Endothelial cell of umbilical vein (primary cell): ENCODE measurements around the gene CAMKMT. TPM values are rescaled to one million over a fixed set of nuclear protein-coding genes. Genes with fewer than 3 reads are reported as not detected.

Experiments used
- BruUV-seq: library from RNA; stranded (reverse); fragments of 400-500 nt; replicated peaks from 2 replicates; lab custom pipeline; 2021; lab: Mats Ljungman, UMichigan
- CTCF ChIA-PET: fragments of 300-600, 350-600 bp; sonication (Branson Sonifier 250); formaldehyde crosslinking; loops from one replicate; lab custom pipeline; 2021; ENCODE audit warnings: antibody characterized with exemption, inconsistent platforms; lab: Charles Lee
- POLR2A ChIA-PET: fragments of 300-600, 350-600 bp; sonication (Branson Sonifier 250); formaldehyde crosslinking; loops from one replicate; lab custom pipeline; 2021; ENCODE audit warnings: antibody characterized with exemption, inconsistent platforms; lab: Charles Lee
- DNase-seq: peaks from one replicate; pipeline ENCODE4 v3.0.0-alpha.2; 2011; ENCODE audit warnings: low read depth, low spot score
- FAIRE-seq: peaks from 2 replicates; lab custom pipeline; 2011; peaks lifted over from hg19 to GRCh38; lab: Jason Lieb, UNC
- H2AFZ ChIP-seq: 2 replicates; pipeline ENCODE4 v1.6.0; 2012; ENCODE audit warnings: low read depth, low read length, control low read depth, inconsistent platforms
- H3K27ac ChIP-seq: 2 replicates; pipeline ENCODE4 v1.5.1; 2011; ENCODE audit warnings: low read depth, mild to moderate bottlenecking, control low read depth, low read length, moderate library complexity; ENCODE audit not compliant: insufficient read depth
- H3K27me3 ChIP-seq, 2 experiments: 2 replicates each; pipeline versions ENCODE4 v1.6.0 to v1.6.1; 2011; ENCODE audit warnings: low read length in 2 of 2, mixed read lengths in 1 of 2; ENCODE audit not compliant: control insufficient read depth in 2 of 2, insufficient read depth in 2 of 2
- H3K36me3 ChIP-seq, 2 experiments: 2 replicates in 1 of 2; 3 replicates in 1 of 2; pipeline ENCODE4 v1.5.1; 2011; ENCODE audit warnings: low read length in 2 of 2, mild to moderate bottlenecking in 1 of 2, moderate library complexity in 1 of 2; ENCODE audit not compliant: control insufficient read depth in 2 of 2, insufficient read depth in 2 of 2; ENCODE audit errors: extremely low read depth in 1 of 2
- H3K4me1 ChIP-seq: 3 replicates; pipeline ENCODE4 v1.5.1; 2011; ENCODE audit warnings: mild to moderate bottlenecking, low read length; ENCODE audit not compliant: control insufficient read depth, insufficient read depth; ENCODE audit errors: extremely low read depth
- H3K4me2 ChIP-seq: 2 replicates; pipeline ENCODE4 v1.6.1; 2011; ENCODE audit warnings: low read length, control low read depth, mixed read lengths; ENCODE audit not compliant: insufficient read depth
- H3K4me3 ChIP-seq, 3 experiments: fragments of 200-600 bp in 1 of 3; sonication (generic), shearing (Covaris generic) in 1 of 3; replicated peaks in 1 of 3; 2 replicates each; pipeline ENCODE4 v1.5.1; 2011 to 2016; ENCODE audit warnings: control low read depth in 3 of 3, low read length in 3 of 3, mild to moderate bottlenecking in 2 of 3, inconsistent platforms in 1 of 3, low read depth in 1 of 3, moderate library complexity in 1 of 3; ENCODE audit not compliant: insufficient read depth in 1 of 3
- H3K79me2 ChIP-seq: 2 replicates; pipeline ENCODE4 v1.6.0; 2012; ENCODE audit warnings: low read length, inconsistent platforms; ENCODE audit not compliant: control insufficient read depth, insufficient read depth
- H3K9ac ChIP-seq: replicated peaks from 2 replicates; pipeline ENCODE3; 2011; ENCODE audit warnings: low read length, control low read depth; ENCODE audit not compliant: insufficient read depth; ENCODE audit errors: extremely low read depth
- H3K9me1 ChIP-seq: replicated peaks from 3 replicates; pipeline ENCODE4 v1.6.0; 2011; ENCODE audit warnings: mild to moderate bottlenecking, low read length; ENCODE audit not compliant: control insufficient read depth, insufficient read depth; ENCODE audit errors: extremely low read depth
- H3K9me3 ChIP-seq: replicated peaks from 2 replicates; pipeline ENCODE4 v1.5.1; 2012; ENCODE audit warnings: low read length, inconsistent platforms; ENCODE audit not compliant: control insufficient read depth, insufficient read depth
- H4K20me1 ChIP-seq: replicated peaks from 2 replicates; pipeline ENCODE3; 2011; ENCODE audit warnings: mild to moderate bottlenecking, low read length; ENCODE audit not compliant: control insufficient read depth, insufficient read depth; ENCODE audit errors: extremely low read depth
- EZH2 ChIP-seq: IDR thresholded peaks from 2 replicates; pipeline ENCODE4 v1.6.1; 2012; ENCODE audit warnings: borderline replicate concordance, low read depth, mild to moderate bottlenecking, moderate library complexity, low read length, inconsistent platforms; ENCODE audit not compliant: severe bottlenecking
- FOS ChIP-seq: IDR thresholded peaks from 2 replicates; pipeline ENCODE4 v1.6.1; 2011; ENCODE audit warnings: mild to moderate bottlenecking, low read length, moderate library complexity, borderline replicate concordance; ENCODE audit not compliant: insufficient read depth
- GATA2 ChIP-seq: IDR thresholded peaks from 2 replicates; pipeline ENCODE4 v1.7.0; 2011; ENCODE audit warnings: low read depth, mild to moderate bottlenecking, moderate library complexity, mixed read lengths, low read length; ENCODE audit not compliant: insufficient read length, insufficient read depth
- MYC ChIP-seq: IDR thresholded peaks from one replicate; pipeline ENCODE4 v1.6.1; 2011; ENCODE audit warnings: mild to moderate bottlenecking, low read depth, low read length
- POLR2A ChIP-seq: IDR thresholded peaks from 2 replicates; pipeline ENCODE4 v1.6.1; 2012; ENCODE audit warnings: low read depth, mild to moderate bottlenecking, control low read depth, low read length
- POLR2AphosphoS5 ChIP-seq: IDR thresholded peaks from 2 replicates; pipeline ENCODE4 v1.6.1; 2012; ENCODE audit warnings: low read depth, mild to moderate bottlenecking, control low read depth, low read length, moderate library complexity; ENCODE audit not compliant: insufficient read depth
- dilution Hi-C: fragments of 300-500 bp; cut with MboI; formaldehyde crosslinking; loops from one replicate; pipeline ENCODE4 v1.15.0; 2019; ENCODE audit warnings: low sequenced_read_pairs; ENCODE audit not compliant: extremely low pct_ligation_motif_present
- intact Hi-C: fragments of 100-400 bp; cut with micrococcal nuclease; formaldehyde crosslinking; loops from one replicate; pipeline ENCODE4 v1.10.0; 2022
- polyA plus RNA-seq, 4 experiments: library from polyadenylated mRNA; depleted of rRNA in 3 of 4; stranded (reverse) in 3 of 4; unstranded in 1 of 4; fragments of >200 nt; gene quantifications; 2 replicates each; pipeline versions ENCODE4 v1.2.1 to v1.2.3, GENCODE V29; 2011 to 2012; ENCODE audit warnings: missing spikeins in 1 of 4
- total RNA-seq: library from RNA; stranded (reverse); gene quantifications from 2 replicates; pipeline ENCODE4 v1.2.3, GENCODE V29; 2021
- TF ChIP-seq, protein P1 (sequence below), 2 donors: IDR thresholded peaks; 1 replicate in 1 of 2; 2 replicates in 1 of 2; pipeline ENCODE4 v1.5.1; 2011; ENCODE audit warnings: low read length in 2 of 2, mild to moderate bottlenecking in 2 of 2, moderate library complexity in 2 of 2, control low read depth in 1 of 2, inconsistent platforms in 1 of 2, low read depth in 1 of 2; ENCODE audit not compliant: insufficient read depth in 1 of 2; ENCODE audit errors: extremely low read depth in 1 of 2
- TF ChIP-seq, protein P2 (sequence below): IDR thresholded peaks from 2 replicates; pipeline ENCODE4 v1.6.1; 2011; ENCODE audit not compliant: insufficient read depth, insufficient read length

Gene CAMKMT
- total and polyA plus RNA-seq, 2 donors (not counting 3 experiments of a cell fraction or from before 2014, with no cell fraction given): 4.1 to 10.7 TPM

DNA sequence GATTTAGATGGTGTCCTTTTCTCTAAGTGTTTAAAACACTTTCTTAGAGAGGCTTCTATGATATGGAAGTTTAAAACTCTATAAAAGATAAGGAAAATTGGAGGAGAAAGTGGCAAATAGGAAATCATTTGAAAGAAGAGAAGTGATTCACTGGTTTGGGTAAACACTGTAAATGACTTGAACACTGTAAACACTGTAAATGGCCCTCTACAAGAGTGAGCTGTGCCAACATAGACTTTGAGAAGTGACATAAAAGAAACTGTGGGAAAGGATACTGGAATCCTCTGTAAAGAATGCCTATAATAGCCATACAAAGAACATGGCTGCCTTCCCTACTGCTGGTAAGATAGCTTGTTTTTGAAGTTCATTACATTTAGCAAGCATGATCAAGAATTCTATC, 368.8 kb downstream of the CAMKMT start:
- TF ChIP-seq, protein P1, sequence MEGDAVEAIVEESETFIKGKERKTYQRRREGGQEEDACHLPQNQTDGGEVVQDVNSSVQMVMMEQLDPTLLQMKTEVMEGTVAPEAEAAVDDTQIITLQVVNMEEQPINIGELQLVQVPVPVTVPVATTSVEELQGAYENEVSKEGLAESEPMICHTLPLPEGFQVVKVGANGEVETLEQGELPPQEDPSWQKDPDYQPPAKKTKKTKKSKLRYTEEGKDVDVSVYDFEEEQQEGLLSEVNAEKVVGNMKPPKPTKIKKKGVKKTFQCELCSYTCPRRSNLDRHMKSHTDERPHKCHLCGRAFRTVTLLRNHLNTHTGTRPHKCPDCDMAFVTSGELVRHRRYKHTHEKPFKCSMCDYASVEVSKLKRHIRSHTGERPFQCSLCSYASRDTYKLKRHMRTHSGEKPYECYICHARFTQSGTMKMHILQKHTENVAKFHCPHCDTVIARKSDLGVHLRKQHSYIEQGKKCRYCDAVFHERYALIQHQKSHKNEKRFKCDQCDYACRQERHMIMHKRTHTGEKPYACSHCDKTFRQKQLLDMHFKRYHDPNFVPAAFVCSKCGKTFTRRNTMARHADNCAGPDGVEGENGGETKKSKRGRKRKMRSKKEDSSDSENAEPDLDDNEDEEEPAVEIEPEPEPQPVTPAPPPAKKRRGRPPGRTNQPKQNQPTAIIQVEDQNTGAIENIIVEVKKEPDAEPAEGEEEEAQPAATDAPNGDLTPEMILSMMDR (IDR thresholded peaks at IDR 0.05; ENCODE audit: extremely low read depth in 1 of 2, insufficient read depth in 1 of 2, low read depth in 1 of 2, low read length in 2 of 2): no peak
- TF ChIP-seq FOS: no peak
- no peak for TF ChIP-seq GATA2
- TF ChIP-seq EZH2: no peak
- TF ChIP-seq, protein P2, sequence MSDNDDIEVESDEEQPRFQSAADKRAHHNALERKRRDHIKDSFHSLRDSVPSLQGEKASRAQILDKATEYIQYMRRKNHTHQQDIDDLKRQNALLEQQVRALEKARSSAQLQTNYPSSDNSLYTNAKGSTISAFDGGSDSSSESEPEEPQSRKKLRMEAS: no peak
- no peak for TF ChIP-seq POLR2A
- no peak for TF ChIP-seq MYC
- no peak for TF ChIP-seq POLR2AphosphoS5
- Histone ChIP-seq H3K4me2 (no peak overlapping the region), H3K9me1 (no peaks in the 10 kb centered on the region), H3K9ac (no peak overlapping the region), H3K27ac (no peak overlapping the region), H3K79me2 (no peaks in the 10 kb centered on the region), H3K4me3 (no peak overlapping the region), H3K36me3 (no peaks in the 10 kb centered on the region), H3K27me3 (peaks cover 0 to 2% of the 10 kb centered on the region in 2 experiments), H3K4me1 (no peaks in the 10 kb centered on the region), H2AFZ (no peak overlapping the region), H4K20me1 (no peaks in the 10 kb centered on the region), H3K9me3 (no peaks in the 10 kb centered on the region)
- no TSS peak for BruUV-seq
- intact Hi-C loops (no loop called here), dilution Hi-C loops (no loop called here)
- POLR2A ChIA-PET: no interaction called here
- FAIRE-seq: no peak
- DNase-seq: peak; percentile 3
- CTCF ChIA-PET: interaction anchor here (1.0 kb wide), 1 partner anchor 251 kb away, joined by 4 read pairs; no protein-coding TSS in a partner anchor
